ENCODE results near the gene SMURF1.
"Not testable (repeated sequence)": the region's sequence is repeated elsewhere in the genome, so short reads cannot be mapped to it uniquely, and the experiment has no call there.

SMURF1 gene

GRCh38 chr7:99054781-99055180, 89.1 kb downstream of the SMURF1 start:
- no peak overlapping the region for H3K4me3 ChIP-seq (ENCODE audit: low read depth, low read length)
- peaks cover 54% of the 10 kb centered on the region for H3K36me3 ChIP-seq
- TF ChIP-seq CTCF (IDR thresholded peaks at IDR 0.05; ENCODE audit: low read depth, low read length): no peak
- DNase-seq: no peak
- H3K9me3 ChIP-seq (ENCODE audit: severe bottlenecking): no peaks in the 10 kb centered on the region
- no peaks in the 10 kb centered on the region for H3K27me3 ChIP-seq (ENCODE audit: insufficient read depth, low read depth, severe bottlenecking)
- no peak overlapping the region for H3K27ac ChIP-seq

GRCh38 chr7:99050971-99051370, 92.9 kb downstream of the SMURF1 start:
- no peaks in the 10 kb centered on the region for H3K27me3 ChIP-seq (ENCODE audit: insufficient read depth, low read depth, severe bottlenecking)
- H3K36me3 ChIP-seq: peaks cover 70% of the 10 kb centered on the region
- no peaks in the 10 kb centered on the region for H3K9me3 ChIP-seq (ENCODE audit: severe bottlenecking)
- TF ChIP-seq CTCF (IDR thresholded peaks at IDR 0.05; ENCODE audit: low read depth, low read length): no peak
- H3K4me3 ChIP-seq (ENCODE audit: low read depth, low read length): no peak overlapping the region
- H3K27ac ChIP-seq: no peak overlapping the region
- DNase-seq: no peak

- TF ChIP-seq CTCF (IDR thresholded peaks at IDR 0.05; ENCODE audit: low read depth, low read length): no peak
- DNase-seq: no peak
- Histone ChIP-seq H3K27ac (no peak overlapping the region), H3K4me3 (ENCODE audit: low read depth, low read length) (no peak overlapping the region), H3K9me3 (ENCODE audit: severe bottlenecking) (no peaks in the 10 kb centered on the region), H3K36me3 (peaks cover 73% of the 10 kb centered on the region), H3K27me3 (ENCODE audit: insufficient read depth, low read depth, severe bottlenecking) (no peaks in the 10 kb centered on the region)
These were observed 96.3 kb downstream of the SMURF1 start for GRCh38 chr7:99047526-99048077.

- H3K27ac ChIP-seq: no peak overlapping the region
- H3K36me3 ChIP-seq: peaks cover 65% of the 10 kb centered on the region
- no peak for TF ChIP-seq CTCF (IDR thresholded peaks at IDR 0.05; ENCODE audit: low read depth, low read length)
- H3K9me3 ChIP-seq (ENCODE audit: severe bottlenecking): no peaks in the 10 kb centered on the region
- H3K4me3 ChIP-seq (ENCODE audit: low read depth, low read length): no peak overlapping the region
- no peak for DNase-seq
- no peaks in the 10 kb centered on the region for H3K27me3 ChIP-seq (ENCODE audit: insufficient read depth, low read depth, severe bottlenecking)
These were observed 97.2 kb downstream of the SMURF1 start for GRCh38 chr7:99046722-99047121.

- not testable (repeated sequence) for H3K4me3 ChIP-seq (ENCODE audit: low read depth, low read length); H3K9me3 ChIP-seq (ENCODE audit: severe bottlenecking); DNase-seq; H3K27ac ChIP-seq; H3K27me3 ChIP-seq (ENCODE audit: insufficient read depth, low read depth, severe bottlenecking)
- H3K36me3 ChIP-seq: peaks cover 65% of the 10 kb centered on the region
These were observed 97.6 kb downstream of the SMURF1 start for GRCh38 chr7:99046262-99046661.

GRCh38 chr7:99044858-99045257, 99.0 kb downstream of the SMURF1 start:
- DNase-seq; H3K4me3 ChIP-seq (ENCODE audit: low read depth, low read length); H3K9me3 ChIP-seq (ENCODE audit: severe bottlenecking); H3K27me3 ChIP-seq (ENCODE audit: insufficient read depth, low read depth, severe bottlenecking); H3K27ac ChIP-seq: not testable (repeated sequence)
- peaks cover 70% of the 10 kb centered on the region for H3K36me3 ChIP-seq

GRCh38 chr7:99042957-99043356, 101.0 kb downstream of the SMURF1 start:
- peaks cover 73% of the 10 kb centered on the region for H3K36me3 ChIP-seq

More at GRCh38 chr7:99042957-99043356, 101.0 kb downstream of the SMURF1 start:
- Histone ChIP-seq H3K27me3 (ENCODE audit: insufficient read depth, low read depth, severe bottlenecking) (no peaks in the 10 kb centered on the region), H3K9me3 (ENCODE audit: severe bottlenecking) (no peaks in the 10 kb centered on the region), H3K4me3 (ENCODE audit: low read depth, low read length) (no peak overlapping the region), H3K27ac (no peak overlapping the region)
- DNase-seq: no peak
- TF ChIP-seq CTCF (IDR thresholded peaks at IDR 0.05; ENCODE audit: low read depth, low read length): no peak
